ENCODE data around the gene SIAE.

The SIAE gene

GRCh38 chr11:124717421-124717785, 43.9 kb upstream of the SIAE start:
- H3K36me3 ChIP-seq (ENCODE audit: control insufficient read depth in 4 of 4, insufficient read depth in 4 of 4, low read length in 3 of 4): no peaks in the 10 kb centered on the region
- CTCF ChIA-PET: interaction anchor here (0.8 to 2.2 kb wide), 10 partner anchors 13 to 47 kb away, joined by 3 to 8 read pairs (median 4); partner anchors contain the start of genes NRGN and VSIG2
- H3K4me1 ChIP-seq (ENCODE audit: control extremely low read depth in 1 of 4, control insufficient read depth in 4 of 4, insufficient read depth in 4 of 4, low read length in 3 of 4): peaks cover 12 to 55% (median 40%) of the 10 kb centered on the region in 4 experiments
- peak overlapping the region in 4 of 7 experiments; percentile 19 to 79 (median 57) for H3K4me3 ChIP-seq (ENCODE audit: control insufficient read depth in 1 of 7, extremely low read depth in 1 of 7, insufficient read depth in 4 of 7, low read depth in 2 of 7, low read length in 6 of 7)
- peaks cover 0 to 19% (median 8%) of the 10 kb centered on the region in 5 experiments for H3K27me3 ChIP-seq (replicated peaks in 2 of 5; ENCODE audit: control insufficient read depth in 4 of 5, insufficient read depth in 5 of 5, low read length in 4 of 5)
- POLR2A ChIA-PET: interaction anchor here (1.2 to 1.6 kb wide), 3 partner anchors 9 to 44 kb away, joined by 3 to 7 read pairs (median 3); partner anchors contain the start of genes SIAE and SPA17
- 41% methylated on average over 4 of the region's 7 CpGs for WGBS (ENCODE audit: insufficient coverage)
- DNase-seq: no peak
- no peaks in the 10 kb centered on the region for H3K9me3 ChIP-seq (ENCODE audit: control extremely low read depth in 1 of 5, control insufficient read depth in 4 of 5, insufficient read depth in 2 of 5, low read depth in 1 of 5, low read length in 4 of 5)
- no peak overlapping the region for H3K27ac ChIP-seq (ENCODE audit: insufficient read depth in 1 of 2, low read depth in 1 of 2, low read length in 2 of 2, poor library complexity in 1 of 2, severe bottlenecking in 2 of 2)

- H3K4me3 ChIP-seq (ENCODE audit: control insufficient read depth in 1 of 7, extremely low read depth in 1 of 7, insufficient read depth in 4 of 7, low read depth in 2 of 7, low read length in 6 of 7): peak overlapping the region in 1 of 7 experiments; percentile 13
- WGBS (ENCODE audit: insufficient coverage): no CpG with 5 or more reads among the region's 3 CpGs
- peaks cover 7 to 47% (median 32%) of the 10 kb centered on the region in 4 experiments for H3K4me1 ChIP-seq (ENCODE audit: control extremely low read depth in 1 of 4, control insufficient read depth in 4 of 4, insufficient read depth in 4 of 4, low read length in 3 of 4)
- no peak overlapping the region for H3K27ac ChIP-seq (ENCODE audit: insufficient read depth in 1 of 2, low read depth in 1 of 2, low read length in 2 of 2, poor library complexity in 1 of 2, severe bottlenecking in 2 of 2)
- H3K27me3 ChIP-seq (replicated peaks in 2 of 5; ENCODE audit: control insufficient read depth in 4 of 5, insufficient read depth in 5 of 5, low read length in 4 of 5): peaks cover 0 to 19% (median 8%) of the 10 kb centered on the region in 5 experiments
- H3K9me3 ChIP-seq (ENCODE audit: control extremely low read depth in 1 of 5, control insufficient read depth in 4 of 5, insufficient read depth in 2 of 5, low read depth in 1 of 5, low read length in 4 of 5): no peaks in the 10 kb centered on the region
- DNase-seq: peak; percentile 83 to 98 (median 97)
- no peaks in the 10 kb centered on the region for H3K36me3 ChIP-seq (ENCODE audit: control insufficient read depth in 4 of 4, insufficient read depth in 4 of 4, low read length in 3 of 4)
- ChIA-PET CTCF (interaction anchor here (1.0 to 2.2 kb wide), 8 partner anchors 9 to 49 kb away, joined by 3 to 8 read pairs (median 4); partner anchors contain the start of gene NRGN), POLR2A (interaction anchor here (1.6 kb wide), 1 partner anchor 43 kb away, joined by 7 read pairs; the partner anchor contains the start of genes SIAE and SPA17)
Observed at GRCh38 chr11:124716591-124716990, 43.1 kb upstream of the SIAE start.

- no peak overlapping the region for H3K4me3 ChIP-seq (ENCODE audit: control insufficient read depth in 1 of 7, extremely low read depth in 1 of 7, insufficient read depth in 4 of 7, low read depth in 2 of 7, low read length in 6 of 7)
- no peaks in the 10 kb centered on the region for H3K36me3 ChIP-seq (ENCODE audit: control insufficient read depth in 4 of 4, insufficient read depth in 4 of 4, low read length in 3 of 4)
- H3K4me1 ChIP-seq (ENCODE audit: control extremely low read depth in 1 of 4, control insufficient read depth in 4 of 4, insufficient read depth in 4 of 4, low read length in 3 of 4): peaks cover 1 to 18% (median 16%) of the 10 kb centered on the region in 4 experiments
- DNase-seq: no peak
- CTCF ChIA-PET: no interaction called here
- H3K27ac ChIP-seq (ENCODE audit: insufficient read depth in 1 of 2, low read depth in 1 of 2, low read length in 2 of 2, poor library complexity in 1 of 2, severe bottlenecking in 2 of 2): no peak overlapping the region
- 100% methylated on average over 2 of the region's 3 CpGs for WGBS (ENCODE audit: insufficient coverage)
- peaks cover 1 to 10% (median 6%) of the 10 kb centered on the region in 5 experiments for H3K9me3 ChIP-seq (ENCODE audit: control extremely low read depth in 1 of 5, control insufficient read depth in 4 of 5, insufficient read depth in 2 of 5, low read depth in 1 of 5, low read length in 4 of 5)
- peaks cover 0 to 2% (median 0%) of the 10 kb centered on the region in 5 experiments for H3K27me3 ChIP-seq (replicated peaks in 2 of 5; ENCODE audit: control insufficient read depth in 4 of 5, insufficient read depth in 5 of 5, low read length in 4 of 5)
- POLR2A ChIA-PET: no interaction called here
Observed at GRCh38 chr11:124712392-124712791, 38.9 kb upstream of the SIAE start.

GRCh38 chr11:124707829-124708228, 34.3 kb upstream of the SIAE start:
- DNase-seq: no peak
- no peaks in the 10 kb centered on the region for H3K36me3 ChIP-seq (ENCODE audit: control insufficient read depth in 4 of 4, insufficient read depth in 4 of 4, low read length in 3 of 4)
- no peak overlapping the region for H3K4me3 ChIP-seq (ENCODE audit: control insufficient read depth in 1 of 7, extremely low read depth in 1 of 7, insufficient read depth in 4 of 7, low read depth in 2 of 7, low read length in 6 of 7)
- WGBS (ENCODE audit: insufficient coverage): 91% methylated on average over 3 of the region's 4 CpGs
- no peak overlapping the region for H3K27ac ChIP-seq (ENCODE audit: insufficient read depth in 1 of 2, low read depth in 1 of 2, low read length in 2 of 2, poor library complexity in 1 of 2, severe bottlenecking in 2 of 2)
- H3K4me1 ChIP-seq (ENCODE audit: control extremely low read depth in 1 of 4, control insufficient read depth in 4 of 4, insufficient read depth in 4 of 4, low read length in 3 of 4): no peaks in the 10 kb centered on the region
- H3K27me3 ChIP-seq (replicated peaks in 2 of 5; ENCODE audit: control insufficient read depth in 4 of 5, insufficient read depth in 5 of 5, low read length in 4 of 5): no peaks in the 10 kb centered on the region
- ChIA-PET CTCF (no interaction called here), POLR2A (no interaction called here)
- peaks cover 1 to 11% (median 6%) of the 10 kb centered on the region in 5 experiments for H3K9me3 ChIP-seq (ENCODE audit: control extremely low read depth in 1 of 5, control insufficient read depth in 4 of 5, insufficient read depth in 2 of 5, low read depth in 1 of 5, low read length in 4 of 5)

GRCh38 chr11:124700028-124700427, 26.5 kb upstream of the SIAE start:
- no peak overlapping the region for H3K27ac ChIP-seq (ENCODE audit: insufficient read depth in 1 of 2, low read depth in 1 of 2, low read length in 2 of 2, poor library complexity in 1 of 2, severe bottlenecking in 2 of 2)
- H3K4me3 ChIP-seq (ENCODE audit: control insufficient read depth in 1 of 7, extremely low read depth in 1 of 7, insufficient read depth in 4 of 7, low read depth in 2 of 7, low read length in 6 of 7): no peak overlapping the region
- no peaks in the 10 kb centered on the region for H3K27me3 ChIP-seq (replicated peaks in 2 of 5; ENCODE audit: control insufficient read depth in 4 of 5, insufficient read depth in 5 of 5, low read length in 4 of 5)
- ChIA-PET CTCF (interaction anchor here (0.6 to 1.4 kb wide), 5 partner anchors 9 to 45 kb away, joined by 3 to 6 read pairs (median 5); no protein-coding TSS in a partner anchor), POLR2A (no interaction called here)
- DNase-seq: no peak
- no peaks in the 10 kb centered on the region for H3K36me3 ChIP-seq (ENCODE audit: control insufficient read depth in 4 of 4, insufficient read depth in 4 of 4, low read length in 3 of 4)
- H3K4me1 ChIP-seq (ENCODE audit: control extremely low read depth in 1 of 4, control insufficient read depth in 4 of 4, insufficient read depth in 4 of 4, low read length in 3 of 4): no peaks in the 10 kb centered on the region
- H3K9me3 ChIP-seq (ENCODE audit: control extremely low read depth in 1 of 5, control insufficient read depth in 4 of 5, insufficient read depth in 2 of 5, low read depth in 1 of 5, low read length in 4 of 5): peaks cover 0 to 6% (median 5%) of the 10 kb centered on the region in 5 experiments

GRCh38 chr11:124699547-124699946, 26.0 kb upstream of the SIAE start:
- no CpG with 5 or more reads among the region's 1 CpG for WGBS (ENCODE audit: insufficient coverage)
- CTCF ChIA-PET: interaction anchor here (0.6 to 1.4 kb wide), 5 partner anchors 9 to 45 kb away, joined by 3 to 6 read pairs (median 5); no protein-coding TSS in a partner anchor

GRCh38 chr11:124693142-124693541, 19.6 kb upstream of the SIAE start:
- Histone ChIP-seq H3K4me3 (ENCODE audit: control insufficient read depth in 1 of 7, extremely low read depth in 1 of 7, insufficient read depth in 4 of 7, low read depth in 2 of 7, low read length in 6 of 7) (no peak overlapping the region), H3K27me3 (replicated peaks in 2 of 5; ENCODE audit: control insufficient read depth in 4 of 5, insufficient read depth in 5 of 5, low read length in 4 of 5) (no peaks in the 10 kb centered on the region), H3K27ac (ENCODE audit: insufficient read depth in 1 of 2, low read depth in 1 of 2, low read length in 2 of 2, poor library complexity in 1 of 2, severe bottlenecking in 2 of 2) (no peak overlapping the region), H3K36me3 (ENCODE audit: control insufficient read depth in 4 of 4, insufficient read depth in 4 of 4, low read length in 3 of 4) (no peaks in the 10 kb centered on the region), H3K4me1 (ENCODE audit: control extremely low read depth in 1 of 4, control insufficient read depth in 4 of 4, insufficient read depth in 4 of 4, low read length in 3 of 4) (no peaks in the 10 kb centered on the region), H3K9me3 (ENCODE audit: control extremely low read depth in 1 of 5, control insufficient read depth in 4 of 5, insufficient read depth in 2 of 5, low read depth in 1 of 5, low read length in 4 of 5) (no peaks in the 10 kb centered on the region)
- no peak for DNase-seq
- POLR2A ChIA-PET: no interaction called here
- WGBS (ENCODE audit: insufficient coverage): no CpG with 5 or more reads among the region's 2 CpGs
- CTCF ChIA-PET: no interaction called here

More at GRCh38 chr11:124699547-124699946, 26.0 kb upstream of the SIAE start:
- no peak for DNase-seq
- no peaks in the 10 kb centered on the region for H3K36me3 ChIP-seq (ENCODE audit: control insufficient read depth in 4 of 4, insufficient read depth in 4 of 4, low read length in 3 of 4)
- peaks cover 0 to 6% (median 5%) of the 10 kb centered on the region in 5 experiments for H3K9me3 ChIP-seq (ENCODE audit: control extremely low read depth in 1 of 5, control insufficient read depth in 4 of 5, insufficient read depth in 2 of 5, low read depth in 1 of 5, low read length in 4 of 5)
- H3K4me1 ChIP-seq (ENCODE audit: control extremely low read depth in 1 of 4, control insufficient read depth in 4 of 4, insufficient read depth in 4 of 4, low read length in 3 of 4): no peaks in the 10 kb centered on the region
- POLR2A ChIA-PET: no interaction called here
- H3K27ac ChIP-seq (ENCODE audit: insufficient read depth in 1 of 2, low read depth in 1 of 2, low read length in 2 of 2, poor library complexity in 1 of 2, severe bottlenecking in 2 of 2): no peak overlapping the region
- H3K4me3 ChIP-seq (ENCODE audit: control insufficient read depth in 1 of 7, extremely low read depth in 1 of 7, insufficient read depth in 4 of 7, low read depth in 2 of 7, low read length in 6 of 7): no peak overlapping the region
- no peaks in the 10 kb centered on the region for H3K27me3 ChIP-seq (replicated peaks in 2 of 5; ENCODE audit: control insufficient read depth in 4 of 5, insufficient read depth in 5 of 5, low read length in 4 of 5)
